IPS-18c (cell line): ENCODE results near the gene CABP1.
"Not testable (repeated sequence)": the region's sequence is repeated elsewhere in the genome, so short reads cannot be mapped to it uniquely, and the experiment has no call there.

Experiments
- H3K4me3 ChIP-seq: 2 replicates; pipeline ENCODE4 v1.7.0; 2013; ENCODE audit warnings: low read depth, mild to moderate bottlenecking, low read length, moderate library complexity; ENCODE audit not compliant: insufficient read depth
- H3K9me3 ChIP-seq: one replicate; pipeline ENCODE4 v1.6.1; 2013; ENCODE audit warnings: mild to moderate bottlenecking, low read length, moderate library complexity; ENCODE audit not compliant: control insufficient read depth, insufficient read depth

The CABP1 gene

GRCh38 chr12:120654656-120655055 is 14.2 kb downstream of the CABP1 start:
- Histone ChIP-seq H3K9me3 (no peaks in the 10 kb centered on the region), H3K4me3 (no peak overlapping the region)

GRCh38 chr12:120656008-120656407 is 15.6 kb downstream of the CABP1 start:
- no peak overlapping the region for H3K4me3 ChIP-seq
- no peaks in the 10 kb centered on the region for H3K9me3 ChIP-seq

- H3K9me3 ChIP-seq = no peaks in the 10 kb centered on the region
- no peak overlapping the region for H3K4me3 ChIP-seq
Measured at GRCh38 chr12:120658286-120659150, 18.1 kb downstream of the CABP1 start.

GRCh38 chr12:120659151-120659525 is 18.7 kb downstream of the CABP1 start:
- no peaks in the 10 kb centered on the region for H3K9me3 ChIP-seq
- no peak overlapping the region for H3K4me3 ChIP-seq

GRCh38 chr12:120661432-120661831 is 21.0 kb downstream of the CABP1 start:
- Histone ChIP-seq H3K9me3 (no peaks in the 10 kb centered on the region), H3K4me3 (no peak overlapping the region)

GRCh38 chr12:120662879-120663278 is 22.5 kb downstream of the CABP1 start:
- Histone ChIP-seq H3K9me3 (no peaks in the 10 kb centered on the region), H3K4me3 (no peak overlapping the region)

GRCh38 chr12:120663741-120664140 is 23.3 kb downstream of the CABP1 start:
- H3K9me3 ChIP-seq = no peaks in the 10 kb centered on the region
- H3K4me3 ChIP-seq = no peak overlapping the region

GRCh38 chr12:120666571-120667390 is 26.4 kb downstream of the CABP1 start:
- no peak overlapping the region for H3K4me3 ChIP-seq
- no peaks in the 10 kb centered on the region for H3K9me3 ChIP-seq

- Histone ChIP-seq H3K4me3 (no peak overlapping the region), H3K9me3 (no peaks in the 10 kb centered on the region)
Measured at GRCh38 chr12:120668091-120668867, 27.9 kb downstream of the CABP1 start.

GRCh38 chr12:120668868-120669840 is 28.7 kb downstream of the CABP1 start:
- no peak overlapping the region for H3K4me3 ChIP-seq

GRCh38 chr12:120670237-120670636 is 29.8 kb downstream of the CABP1 start:
- H3K4me3 ChIP-seq = not testable (repeated sequence)

More at GRCh38 chr12:120668868-120669840, 28.7 kb downstream of the CABP1 start:
- H3K9me3 ChIP-seq = no peaks in the 10 kb centered on the region

GRCh38 chr12:120670667-120671066 is 30.2 kb downstream of the CABP1 start:
- H3K9me3 ChIP-seq = no peaks in the 10 kb centered on the region
- H3K4me3 ChIP-seq = no peak overlapping the region

More at GRCh38 chr12:120670237-120670636, 29.8 kb downstream of the CABP1 start:
- not testable (repeated sequence) for H3K9me3 ChIP-seq

- Histone ChIP-seq H3K4me3 (no peak overlapping the region), H3K9me3 (no peaks in the 10 kb centered on the region)
Measured at GRCh38 chr12:120674097-120674636, 33.7 kb downstream of the CABP1 start.

GRCh38 chr12:120677765-120678473 is 37.5 kb downstream of the CABP1 start:
- Histone ChIP-seq H3K9me3 (no peaks in the 10 kb centered on the region), H3K4me3 (no peak overlapping the region)

- Histone ChIP-seq H3K9me3 (no peaks in the 10 kb centered on the region), H3K4me3 (no peak overlapping the region)
Measured at GRCh38 chr12:120678572-120678971, 38.1 kb downstream of the CABP1 start.
